T47D (cell line): ENCODE data around the gene PDHX.

Source experiments
- DNase-seq, 2 experiments: peaks; one replicate each; pipeline versions ENCODE4 v3.0.0 to v3.0.0-alpha.2; 2011 to 2012; ENCODE audit warnings: low read depth in 1 of 2, low spot score in 1 of 2
- JUND ChIP-seq: IDR thresholded peaks from 2 replicates; pipeline ENCODE4 v1.6.1; 2012; ENCODE audit warnings: low read depth
- in situ Hi-C: cut with HindIII; loops from 2 replicates; pipeline ENCODE4 v1.10.0; 2016; ENCODE audit warnings: low sequenced_read_pairs, low pct_unique_long_range_greater_than_20kb

PDHX gene

GRCh38 chr11:35029979-35030682, 113.7 kb downstream of the PDHX start:
- in situ Hi-C loops, result no loop called here
- DNase-seq, result no peak
- no peak for TF ChIP-seq JUND

- in situ Hi-C loops, result no loop called here
- TF ChIP-seq JUND, result no peak
- no peak for DNase-seq
Observed at GRCh38 chr11:35030716-35031213, 114.3 kb downstream of the PDHX start.

DNA sequence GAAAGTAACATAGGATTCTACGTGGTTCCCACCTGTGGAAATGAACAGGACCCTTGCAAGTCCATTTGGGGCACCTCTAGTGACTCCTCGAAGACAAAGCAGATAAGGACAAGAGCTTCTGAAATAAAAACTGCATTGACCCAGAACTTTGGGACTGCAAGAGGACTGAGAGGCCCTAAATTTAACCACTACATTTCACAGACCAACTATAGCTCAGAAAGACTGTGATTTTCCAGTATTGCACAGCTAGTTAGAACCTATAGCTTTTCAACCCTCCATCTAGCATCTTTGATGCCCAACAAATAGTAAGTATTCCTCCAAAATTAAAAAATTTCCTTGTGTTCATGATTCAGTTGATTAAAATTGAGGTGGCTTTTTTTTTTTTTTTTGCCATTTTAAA, 114.9 kb downstream of the PDHX start:
- in situ Hi-C loops, result no loop called here
- TF ChIP-seq JUND, result no peak
- DNase-seq, result no peak

DNA sequence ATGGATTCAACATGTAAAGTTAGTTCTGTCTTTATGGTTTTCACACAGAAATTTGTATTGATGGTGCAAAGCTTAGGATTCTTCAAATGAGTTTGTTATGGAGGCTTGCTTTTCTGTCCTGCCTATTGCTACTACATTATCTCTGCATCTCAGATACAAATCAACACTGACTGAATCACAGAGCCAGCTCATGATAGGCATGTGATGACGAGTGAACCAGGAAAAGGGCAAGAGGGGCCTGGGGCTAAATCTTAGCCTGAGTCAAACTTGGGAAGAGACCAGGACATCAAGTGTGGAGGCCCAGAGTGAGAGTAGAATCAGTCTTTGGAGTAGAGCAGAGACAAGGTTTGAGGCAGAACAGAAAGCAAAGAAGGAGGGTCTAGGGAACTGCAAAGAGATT, 115.4 kb downstream of the PDHX start:
- no peak for DNase-seq
- TF ChIP-seq JUND, result no peak
- in situ Hi-C loops, result no loop called here

- no peak for DNase-seq
- in situ Hi-C loops, result no loop called here
- TF ChIP-seq JUND, result no peak
Observed at GRCh38 chr11:35033011-35033410, 116.6 kb downstream of the PDHX start.

- in situ Hi-C loops, result no loop called here
- DNase-seq, result no peak
- TF ChIP-seq JUND, result no peak
Observed at GRCh38 chr11:35034401-35034800, 118.0 kb downstream of the PDHX start.

DNA sequence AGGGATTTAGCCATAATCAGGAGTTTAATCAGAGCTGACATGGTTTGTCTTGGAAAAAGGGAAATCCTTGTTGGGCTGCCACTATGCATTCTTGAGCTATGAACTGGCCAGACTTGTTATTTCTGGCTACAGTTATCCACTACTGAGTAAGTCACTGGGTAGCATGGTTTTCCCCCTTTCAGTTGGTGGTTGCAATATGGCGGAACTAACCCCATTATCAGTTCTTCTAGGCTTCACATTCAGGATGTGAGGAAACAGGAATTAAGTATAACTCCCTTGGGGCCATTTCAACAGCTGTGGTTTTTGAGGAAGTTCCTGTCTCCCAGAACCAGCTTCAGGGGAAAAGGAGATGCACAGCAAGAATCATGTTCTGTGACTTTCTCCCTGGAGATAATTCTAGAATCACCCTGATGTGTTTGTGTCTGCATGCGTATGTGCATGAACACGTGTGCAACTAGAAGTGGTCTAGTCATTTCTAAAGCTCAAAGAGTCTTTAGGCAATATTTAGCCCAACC, 119.5 kb downstream of the PDHX start:
- DNase-seq, result no peak
- TF ChIP-seq JUND, result no peak

GRCh38 chr11:35036639-35037038, 120.2 kb downstream of the PDHX start:
- DNase-seq, result no peak
- in situ Hi-C loops, result no loop called here
- TF ChIP-seq JUND, result no peak

More for the DNA sequence above, 119.5 kb downstream of the PDHX start:
- in situ Hi-C loops, result no loop called here

DNA sequence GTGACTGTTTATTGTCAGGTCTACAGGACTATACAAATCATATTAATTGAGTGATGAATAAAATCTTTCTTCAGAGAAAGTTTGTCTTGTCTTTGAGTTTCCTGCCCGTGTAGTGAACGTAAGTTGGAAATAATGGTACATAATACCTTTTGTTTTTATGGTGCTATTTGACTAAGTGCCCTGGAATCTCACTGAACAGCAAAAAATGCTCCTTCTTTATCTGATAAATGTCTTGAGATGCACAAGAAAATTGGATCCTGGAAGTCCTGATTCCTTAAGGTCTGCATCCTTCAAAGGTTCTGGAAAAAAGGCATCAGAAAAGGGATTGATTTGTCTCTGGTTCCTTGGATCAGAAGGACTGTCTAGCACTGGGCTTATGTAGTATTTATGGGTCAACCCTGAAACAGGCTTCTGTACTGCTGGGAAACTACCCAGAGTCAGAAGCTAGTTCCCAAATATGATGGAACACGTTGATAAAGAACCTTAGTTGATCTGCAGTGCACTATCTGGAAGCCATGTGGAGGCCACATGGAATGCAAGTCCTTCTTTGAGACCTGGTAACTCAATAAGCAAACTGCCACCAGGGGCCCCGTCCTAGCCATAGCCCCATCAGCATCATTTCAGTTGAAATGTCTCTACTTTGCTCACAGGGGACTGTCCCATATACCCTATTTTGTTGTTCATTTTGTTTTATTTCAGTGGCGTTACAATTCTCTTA, 122.0 kb downstream of the PDHX start:
- TF ChIP-seq JUND, result no peak
- in situ Hi-C loops, result no loop called here
- DNase-seq, result no peak

GRCh38 chr11:35039076-35039475, 122.7 kb downstream of the PDHX start:
- TF ChIP-seq JUND, result no peak
- in situ Hi-C loops, result no loop called here
- no peak for DNase-seq

GRCh38 chr11:35040221-35040942, 124.0 kb downstream of the PDHX start:
- DNase-seq, result no peak
- in situ Hi-C loops, result no loop called here
- TF ChIP-seq JUND, result no peak

GRCh38 chr11:35041070-35041554, 124.7 kb downstream of the PDHX start:
- in situ Hi-C loops, result no loop called here
- no peak for DNase-seq
- TF ChIP-seq JUND, result no peak
